ENCODE measurements around the gene JOSD2.
"Not testable (repeated sequence)": the region's sequence is repeated elsewhere in the genome, so short reads cannot be mapped to it uniquely, and the experiment has no call there.

JOSD2 gene

GRCh38 chr19:50475101-50475568 is 35.9 kb downstream of the JOSD2 start:
- no peak for DNase-seq
- intact Hi-C loops (cut with DNase I; ENCODE audit: low total_unique reads): no loop called here
- no peak overlapping the region for H3K4me3 ChIP-seq
- H3K9me3 ChIP-seq: no peaks in the 10 kb centered on the region
- no peak overlapping the region for H3K27ac ChIP-seq
- no peaks in the 10 kb centered on the region for H3K27me3 ChIP-seq
- no peak for TF ChIP-seq CTCF (IDR thresholded peaks at IDR 0.05)
- peaks cover 0 to 21% (median 14%) of the 10 kb centered on the region in 4 donors for H3K4me1 ChIP-seq
- peaks cover 4 to 18% (median 15%) of the 10 kb centered on the region in 3 donors for H3K36me3 ChIP-seq

GRCh38 chr19:50473336-50473735 is 37.7 kb downstream of the JOSD2 start:
- peaks cover 0 to 18% (median 14%) of the 10 kb centered on the region in 4 donors for H3K4me1 ChIP-seq
- H3K36me3 ChIP-seq; H3K4me3 ChIP-seq; H3K27me3 ChIP-seq; intact Hi-C loops (cut with DNase I; ENCODE audit: low total_unique reads); H3K27ac ChIP-seq; H3K9me3 ChIP-seq; DNase-seq: not testable (repeated sequence)

GRCh38 chr19:50468818-50469217 is 42.2 kb downstream of the JOSD2 start:
- Histone ChIP-seq H3K27ac (no peak overlapping the region), H3K27me3 (peaks cover 0 to 47% of the 10 kb centered on the region in 2 donors), H3K4me3 (no peak overlapping the region), H3K36me3 (no peaks in the 10 kb centered on the region), H3K9me3 (no peaks in the 10 kb centered on the region), H3K4me1 (no peaks in the 10 kb centered on the region)
- intact Hi-C loops (cut with DNase I; ENCODE audit: low total_unique reads): no loop called here
- no peak for DNase-seq
- TF ChIP-seq CTCF (IDR thresholded peaks at IDR 0.05): no peak

- intact Hi-C loops (cut with DNase I; ENCODE audit: low total_unique reads): no loop called here
- TF ChIP-seq CTCF (IDR thresholded peaks at IDR 0.05): no peak
- Histone ChIP-seq H3K4me1 (no peaks in the 10 kb centered on the region), H3K36me3 (no peaks in the 10 kb centered on the region), H3K27ac (no peak overlapping the region), H3K4me3 (no peak overlapping the region), H3K27me3 (peaks cover 0 to 52% of the 10 kb centered on the region in 2 donors), H3K9me3 (no peaks in the 10 kb centered on the region)
- DNase-seq: no peak
Observed at GRCh38 chr19:50467566-50467965, 43.4 kb downstream of the JOSD2 start.

GRCh38 chr19:50466706-50467039 is 44.3 kb downstream of the JOSD2 start:
- intact Hi-C loops (cut with DNase I; ENCODE audit: low total_unique reads): no loop called here
- H3K4me1 ChIP-seq: no peaks in the 10 kb centered on the region
- H3K36me3 ChIP-seq: no peaks in the 10 kb centered on the region
- no peak for DNase-seq
- no peak overlapping the region for H3K4me3 ChIP-seq
- H3K27ac ChIP-seq: no peak overlapping the region
- H3K27me3 ChIP-seq: peaks cover 0 to 61% of the 10 kb centered on the region in 2 donors
- H3K9me3 ChIP-seq: no peaks in the 10 kb centered on the region
- TF ChIP-seq CTCF (IDR thresholded peaks at IDR 0.05): no peak

GRCh38 chr19:50465986-50466705 is 44.8 kb downstream of the JOSD2 start:
- Histone ChIP-seq H3K4me1 (no peaks in the 10 kb centered on the region), H3K9me3 (no peaks in the 10 kb centered on the region), H3K4me3 (no peak overlapping the region), H3K27me3 (peaks cover 0 to 66% of the 10 kb centered on the region in 2 donors), H3K27ac (no peak overlapping the region), H3K36me3 (no peaks in the 10 kb centered on the region)
- intact Hi-C loops (cut with DNase I; ENCODE audit: low total_unique reads): no loop called here
- TF ChIP-seq CTCF (IDR thresholded peaks at IDR 0.05): no peak
- DNase-seq: no peak
